ENCODE data around the gene ABHD15.
A peak's percentile ranks its signal among the peaks of the same experiment; 100 is the strongest.
"Not testable (repeated sequence)": the region's sequence is repeated elsewhere in the genome, so short reads cannot be mapped to it uniquely, and the experiment has no call there.

The ABHD15 gene

GRCh38 chr17:29567554-29568330, 905 bp upstream of the ABHD15 start:
- peak; percentile 51 for DNase-seq

- DNase-seq: no peak
Measured at GRCh38 chr17:29567304-29567553, 392 bp upstream of the ABHD15 start.

DNA sequence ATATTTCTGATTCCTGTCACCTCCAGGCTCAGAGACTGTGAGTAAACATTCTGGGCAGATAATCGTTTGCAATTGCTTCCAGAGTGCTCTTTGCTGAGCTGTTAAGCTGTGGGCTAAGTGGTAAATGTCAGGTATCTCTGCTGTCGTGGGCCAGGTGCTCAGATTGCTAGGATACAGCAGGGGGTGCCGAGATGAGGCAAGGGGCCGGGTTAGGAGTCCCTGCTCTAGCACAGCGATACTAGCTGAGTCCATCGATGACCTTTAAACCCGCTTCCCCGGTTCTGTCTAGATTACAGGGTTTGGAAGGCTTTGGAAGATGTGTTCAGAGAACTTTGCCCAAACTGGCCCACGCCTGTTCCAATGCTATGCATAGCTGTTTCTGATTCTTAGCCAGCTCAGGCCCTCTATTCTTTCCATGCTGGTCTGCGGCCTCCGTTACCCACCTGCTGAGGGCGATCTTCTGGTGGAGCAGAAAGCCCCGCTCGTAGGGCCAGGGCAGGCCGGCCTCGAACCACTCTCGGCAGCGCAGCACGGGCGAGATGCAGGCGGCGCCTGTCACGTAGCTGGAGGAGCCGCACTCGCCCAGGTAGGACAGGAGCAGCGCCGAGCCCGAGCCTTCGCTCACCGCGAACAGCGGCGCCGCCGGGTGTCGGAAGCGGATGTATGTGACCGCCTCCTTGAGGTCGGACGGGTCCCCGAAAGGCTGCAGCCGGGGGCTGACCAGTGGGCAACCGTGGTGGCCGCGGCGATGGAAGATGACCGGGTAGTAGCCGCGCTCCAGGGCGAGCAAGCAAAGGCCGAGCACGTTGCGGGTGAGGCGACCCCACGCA, 979 bp downstream of the ABHD15 start:
- no peak for DNase-seq

DNA sequence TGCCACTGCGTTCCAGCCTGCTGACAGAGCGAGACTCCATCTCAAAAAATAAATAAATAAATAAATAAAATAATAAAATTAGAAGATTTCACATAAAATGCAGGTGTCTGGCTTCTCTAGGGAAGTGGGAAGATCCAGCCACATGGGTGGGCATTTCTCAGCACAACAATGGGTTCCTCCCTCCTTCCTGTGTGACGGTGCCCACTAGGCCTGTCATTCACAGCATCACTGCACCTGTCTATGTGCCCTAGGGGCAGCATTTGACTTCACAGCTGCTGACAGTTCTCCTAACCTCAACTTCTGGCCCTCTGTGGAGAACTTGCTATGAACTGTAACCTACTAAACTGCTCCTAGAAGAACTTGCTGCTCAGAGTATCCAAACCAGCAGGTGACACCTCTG, 3.0 kb downstream of the ABHD15 start:
- DNase-seq: no peak

GRCh38 chr17:29562615-29563014, 4.2 kb downstream of the ABHD15 start:
- DNase-seq: no peak

GRCh38 chr17:29561554-29562517, 5.0 kb downstream of the ABHD15 start:
- DNase-seq: peak; percentile 15

DNA sequence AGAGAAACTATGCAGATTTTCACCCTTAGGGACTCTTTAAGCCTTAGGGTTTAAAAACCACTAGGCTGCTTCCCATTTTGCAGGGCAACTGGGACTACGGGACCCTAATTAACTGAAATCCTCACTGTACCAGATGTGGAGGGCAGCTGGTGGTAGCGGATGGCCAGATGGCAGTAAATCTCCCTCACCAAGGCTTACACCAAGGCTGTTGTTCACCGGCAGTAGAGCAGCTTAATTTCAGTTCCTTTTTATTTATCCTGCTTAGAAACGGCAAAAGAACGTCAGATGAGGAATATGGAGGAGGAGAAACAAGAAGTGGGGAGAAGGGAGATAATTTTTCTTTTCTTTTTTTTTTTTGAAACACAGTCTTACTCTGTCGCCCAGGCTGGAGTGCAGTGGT, 6.5 kb downstream of the ABHD15 start:
- peak; percentile 14 for DNase-seq

GRCh38 chr17:29559640-29560039, 7.2 kb downstream of the ABHD15 start:
- DNase-seq: no peak

- DNase-seq: not testable (repeated sequence)
Measured at GRCh38 chr17:29558139-29558538, 8.7 kb downstream of the ABHD15 start.

- DNase-seq: no peak
Measured at GRCh38 chr17:29557739-29558116, 9.1 kb downstream of the ABHD15 start.

DNA sequence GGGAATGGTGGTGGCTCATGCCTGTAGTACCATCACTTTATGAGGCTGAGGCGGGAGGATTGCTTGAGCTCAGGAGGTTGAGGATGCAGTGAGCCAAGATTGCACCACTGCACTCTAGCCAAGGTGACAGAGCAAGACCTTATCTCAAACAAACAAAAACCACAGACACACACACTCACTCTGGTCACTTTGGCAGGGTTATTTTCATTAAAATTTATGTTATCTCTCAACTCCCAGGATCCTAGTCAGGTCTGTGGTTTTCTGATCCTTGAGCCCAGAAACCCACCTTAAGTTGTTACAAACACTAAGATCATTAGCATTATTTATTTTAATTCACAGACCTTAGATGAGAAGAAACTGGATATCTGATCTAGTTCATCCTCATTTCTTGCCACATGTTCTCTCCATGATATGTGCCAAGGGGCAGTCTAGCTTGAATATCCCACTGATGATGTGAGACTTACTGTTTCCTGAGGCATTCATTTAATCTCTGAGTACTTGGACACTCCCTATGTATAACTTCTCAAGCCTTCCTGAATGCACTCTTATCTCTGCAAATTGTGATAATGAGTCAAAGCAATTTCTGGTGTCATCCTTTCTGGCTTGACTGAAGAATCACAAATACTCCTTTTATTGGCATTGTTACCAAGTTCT, 9.6 kb downstream of the ABHD15 start:
- no peak for DNase-seq

GRCh38 chr17:29555840-29556239, 11.0 kb downstream of the ABHD15 start:
- DNase-seq: no peak

DNA sequence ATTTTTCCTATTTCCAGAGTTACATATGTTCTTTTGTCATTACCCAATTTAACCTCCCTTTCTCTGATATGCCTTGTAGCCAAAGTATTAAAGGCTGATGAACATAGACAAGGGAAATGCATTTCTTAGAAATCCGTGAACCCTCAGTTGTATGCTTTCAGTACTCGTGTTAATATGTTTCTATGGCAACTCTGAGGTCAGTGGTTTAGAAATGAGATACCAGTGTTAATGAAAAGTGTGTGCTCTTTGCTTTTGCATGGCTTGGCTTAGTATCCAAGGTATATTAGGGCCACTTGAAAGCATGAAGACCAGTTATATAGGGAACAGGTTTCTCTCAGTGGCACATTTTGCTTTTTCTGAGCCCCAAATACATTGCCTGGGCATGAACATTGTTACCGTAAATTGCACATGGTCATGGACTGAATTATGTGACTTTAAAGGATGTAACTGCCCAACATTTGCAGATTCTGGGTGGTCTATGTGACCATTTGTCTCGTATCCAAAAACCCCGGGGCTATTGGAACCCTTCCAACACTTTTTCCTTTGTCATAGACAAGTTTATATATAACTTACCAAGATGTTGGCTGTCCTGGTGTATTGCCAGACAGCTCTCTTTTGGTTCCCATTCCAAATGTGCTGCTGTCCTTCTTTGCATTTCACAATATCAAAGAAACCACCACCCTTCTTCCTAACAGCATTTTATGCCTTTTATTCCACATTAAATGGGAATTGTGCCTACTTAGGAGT, 17.5 kb downstream of the ABHD15 start:
- no peak for DNase-seq

DNA sequence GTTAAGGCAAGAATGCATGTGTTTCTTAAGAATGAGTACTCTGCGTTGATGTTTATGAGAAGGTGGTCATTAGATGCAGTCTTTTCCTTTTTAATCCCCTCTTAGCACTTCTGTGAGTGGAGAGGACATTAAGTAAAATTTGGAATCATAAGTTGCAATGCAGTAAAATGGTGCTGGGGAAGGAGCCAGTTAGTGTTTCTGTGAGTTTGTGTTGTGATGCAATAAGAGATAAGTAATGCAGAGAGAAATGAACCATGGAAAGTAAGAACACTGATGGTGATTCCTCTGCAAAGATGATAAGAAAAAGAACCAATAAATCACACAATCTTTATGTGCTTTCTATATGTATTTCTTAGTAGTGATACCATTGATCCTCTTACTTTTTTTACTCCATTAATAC, 20.0 kb downstream of the ABHD15 start:
- DNase-seq: no peak

GRCh38 chr17:29546085-29546484, 20.8 kb downstream of the ABHD15 start:
- DNase-seq: no peak

DNA sequence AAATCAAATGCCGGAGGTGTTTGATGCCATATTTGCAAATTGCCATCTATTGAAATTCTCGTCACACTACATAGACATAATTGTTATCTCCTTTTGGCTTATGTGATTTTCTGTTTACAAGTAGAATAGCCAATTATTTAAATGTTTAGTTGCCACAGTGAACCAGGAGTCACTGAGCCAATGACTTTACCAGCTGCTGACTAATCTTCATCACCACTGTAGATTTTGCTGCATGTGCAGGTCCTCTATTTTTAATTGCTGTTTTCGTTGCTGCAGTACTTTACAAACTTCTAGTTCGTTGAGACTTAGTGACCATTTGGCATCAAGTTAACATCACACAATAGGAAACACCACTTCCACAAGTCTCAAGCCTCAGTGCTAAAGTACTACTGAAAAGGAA, 22.8 kb downstream of the ABHD15 start:
- no peak for DNase-seq

DNA sequence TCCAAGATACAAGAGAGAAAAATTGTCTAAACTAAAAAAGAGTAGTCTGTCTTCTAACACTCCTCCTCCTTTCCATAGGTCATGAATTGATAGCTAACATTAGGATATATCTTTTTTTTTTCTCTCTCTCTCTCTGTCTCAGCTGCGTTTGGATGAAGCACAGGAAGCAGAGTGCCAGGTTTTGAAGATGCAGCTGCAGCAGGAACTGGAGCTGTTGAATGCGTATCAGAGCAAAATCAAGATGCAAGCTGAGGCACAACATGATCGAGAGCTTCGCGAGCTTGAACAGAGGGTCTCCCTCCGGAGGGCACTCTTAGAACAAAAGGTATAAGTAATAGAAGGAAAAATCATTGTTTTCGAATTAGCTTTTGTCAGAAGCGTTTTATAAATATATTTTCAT, 32.9 kb downstream of the ABHD15 start:
- peak; percentile 12 for DNase-seq

DNA sequence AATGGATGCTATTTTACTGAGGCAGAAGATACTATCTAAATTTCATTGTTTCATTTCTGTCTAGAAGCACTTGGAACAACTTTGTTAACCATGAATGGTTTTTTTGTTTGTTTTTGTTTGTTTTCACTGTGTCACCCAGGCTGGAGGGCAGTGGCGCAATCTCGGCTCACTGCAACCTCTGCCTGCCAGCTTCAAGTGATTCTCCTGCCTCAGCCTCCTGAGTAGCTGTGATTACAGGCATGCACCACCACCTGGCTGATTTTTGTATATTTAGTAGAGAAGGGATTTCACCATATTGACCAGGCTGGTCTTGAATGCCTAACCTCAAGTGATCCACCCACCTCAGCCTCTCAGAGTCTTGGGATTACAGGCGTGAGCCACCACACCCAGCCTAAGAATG, 40.5 kb downstream of the ABHD15 start:
- DNase-seq: no peak

DNA sequence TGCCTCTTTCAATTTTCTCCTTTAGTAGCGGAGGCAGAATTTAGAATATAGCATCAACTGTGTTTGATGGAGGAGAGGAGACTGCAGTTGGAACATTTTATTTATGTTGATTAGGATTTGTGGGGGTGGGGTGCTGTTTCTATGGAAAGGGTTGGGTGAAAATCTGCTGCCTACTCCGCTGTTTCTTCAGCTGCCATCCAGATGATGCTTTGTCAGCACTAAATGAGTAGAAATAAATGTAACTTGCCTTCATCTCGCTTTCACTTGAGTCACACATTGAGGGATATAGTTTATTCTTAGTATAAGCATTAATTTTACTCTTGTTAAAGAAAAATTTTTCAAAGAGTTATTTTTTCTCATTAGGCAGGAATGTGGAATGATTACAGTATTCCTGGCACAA, 42.1 kb downstream of the ABHD15 start:
- no peak for DNase-seq

- no peak for DNase-seq
Measured at GRCh38 chr17:29518359-29518758, 48.5 kb downstream of the ABHD15 start.

DNA sequence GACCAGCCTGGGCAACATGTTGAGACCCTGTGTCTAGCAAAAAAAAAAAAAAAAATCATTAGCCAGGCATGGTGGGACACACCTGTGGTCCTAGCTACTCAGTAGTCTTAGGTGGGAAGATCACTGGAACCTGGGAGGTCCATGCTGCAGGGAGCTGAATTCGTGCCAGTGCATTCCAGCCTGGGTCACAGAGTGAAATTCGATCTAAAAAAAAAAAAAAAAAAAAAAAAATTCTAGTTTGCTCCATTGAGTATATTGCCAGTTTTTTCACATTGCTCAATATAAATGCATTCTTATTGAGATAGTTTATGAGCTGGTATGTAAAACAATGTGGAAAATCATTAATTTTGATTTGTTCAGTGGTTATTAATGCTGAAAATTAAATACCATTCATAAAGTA, 52.0 kb downstream of the ABHD15 start:
- no peak for DNase-seq

- no peak for DNase-seq
Measured at GRCh38 chr17:29510953-29511352, 55.9 kb downstream of the ABHD15 start.

All from midbrain (tissue), 1 donor.